ENCODE data around the gene XYLT1. TPM values are rescaled to one million over a fixed set of nuclear protein-coding genes. Genes with fewer than 3 reads are reported as not detected.

Gene XYLT1
- polyA plus RNA-seq, 1 of the 3 experiments (the other 2 are of a cell fraction), result 17.6 TPM

GRCh38 chr16:17403156-17403809 lies 67.5 kb downstream of the XYLT1 start (continued):
- no peak for TF ChIP-seq YY1 (IDR thresholded peaks at IDR 0.05; ENCODE audit: low read depth)

DNA sequence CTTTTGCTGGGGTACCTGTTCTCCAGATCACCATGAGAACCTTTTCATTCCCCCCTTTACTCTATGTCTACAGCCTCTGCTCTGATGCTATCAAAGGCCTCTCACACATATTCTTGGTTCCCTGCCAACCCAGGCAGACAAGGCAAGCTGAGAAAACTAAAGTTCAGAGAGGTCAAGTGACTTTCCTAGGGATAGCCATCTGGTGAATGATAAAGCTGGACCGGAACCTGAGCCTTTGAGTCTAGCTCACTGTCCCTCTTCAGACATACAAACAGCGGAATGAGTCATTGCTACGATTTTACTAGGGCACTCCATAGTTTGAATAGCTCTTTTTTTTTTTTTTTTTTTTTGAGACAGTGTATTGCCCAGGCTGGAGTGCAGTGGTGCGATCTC lies 73.3 kb downstream of the XYLT1 start:
- Histone ChIP-seq H3K9ac (no peak overlapping the region), H3F3A (replicated peaks; ENCODE audit: insufficient read depth) (peaks cover 33% of the 10 kb centered on the region), H3K79me2 (ENCODE audit: insufficient read depth) (peaks cover 100% of the 10 kb centered on the region), H3K27ac (ENCODE audit: low read depth in 2 of 2, low read length in 1 of 2) (peak overlapping the region; percentile 56 to 94), H3K4me1 (ENCODE audit: control insufficient read depth in 1 of 2, insufficient read depth in 2 of 2, low read depth in 1 of 2, low read length in 1 of 2) (peaks cover 4 to 57% of the 10 kb centered on the region in 2 experiments; a peak in 3 of 4 replicates), H2AFZ (ENCODE audit: low read depth) (no peak overlapping the region), H3K4me3 (ENCODE audit: low read depth in 2 of 2, low read length in 1 of 2) (no peak overlapping the region), H3K36me3 (replicated peaks in 1 of 2; ENCODE audit: control insufficient read depth in 1 of 2, insufficient read depth in 2 of 2, low read length in 1 of 2) (peaks cover 0 to 38% of the 10 kb centered on the region in 2 experiments), H3K4me2 (peak overlapping the region; percentile 20; the same call in 1 of the 2 replicates), H3K9me3 (no peaks in the 10 kb centered on the region), H4K20me1 (ENCODE audit: insufficient read depth) (peaks cover 99% of the 10 kb centered on the region), H3K9me2 (no peaks in the 10 kb centered on the region), H3K27me3 (ENCODE audit: insufficient read depth) (no peaks in the 10 kb centered on the region)
- DNase-seq, result peak; percentile 59
- WGBS (ENCODE audit: low lambda C conversion rate), result 10% methylated on average over 4 of the region's 4 CpGs
- ChIA-PET CTCF (interaction anchor here (0.7 to 2.5 kb wide), 3 partner anchors 54 to 80 kb away, joined by 3 to 9 read pairs (median 3); no protein-coding TSS in a partner anchor), POLR2A (interaction anchor here (0.9 kb wide), 1 partner anchor 9 kb away, joined by 3 read pairs; no protein-coding TSS in a partner anchor)
- TF ChIP-seq TAF1 (IDR thresholded peaks at IDR 0.05; ENCODE audit: borderline replicate concordance, low read depth, low read length) (no peak), NFIC (IDR thresholded peaks at IDR 0.05; ENCODE audit: borderline replicate concordance) (peak; percentile 74), EP300 (IDR thresholded peaks at IDR 0.05; ENCODE audit: borderline replicate concordance in 1 of 2, low read depth in 1 of 2, low read length in 1 of 2) (no peak; a peak in 1 of 4 replicates), RXRA (IDR thresholded peaks at IDR 0.05; ENCODE audit: borderline replicate concordance, low read depth) (peak; percentile 75; the same call in 1 of the 2 replicates), TEAD4 (IDR thresholded peaks at IDR 0.05; ENCODE audit: borderline replicate concordance, insufficient read depth) (no peak), POLR2AphosphoS5 (IDR thresholded peaks at IDR 0.05; ENCODE audit: low read depth, low read length) (peak; percentile 40; the same call in 1 of the 2 replicates), ELF1 (IDR thresholded peaks at IDR 0.05) (no peak), FOSL2 (IDR thresholded peaks at IDR 0.05; ENCODE audit: borderline replicate concordance, low read depth) (peak; percentile 81), YY1 (IDR thresholded peaks at IDR 0.05; ENCODE audit: low read depth) (no peak), RFX5 (IDR thresholded peaks at IDR 0.05; ENCODE audit: low read length) (no peak), MXI1 (IDR thresholded peaks at IDR 0.05; ENCODE audit: low read depth, low read length) (no peak), TCF12 (IDR thresholded peaks at IDR 0.05) (peak; percentile 82), SMC3 (IDR thresholded peaks at IDR 0.05; ENCODE audit: low read depth, low read length) (no peak), GABPA (IDR thresholded peaks at IDR 0.05; ENCODE audit: low read depth) (no peak), FOXM1 (IDR thresholded peaks at IDR 0.05; ENCODE audit: low read depth) (no peak), ZBTB33 (IDR thresholded peaks at IDR 0.05; ENCODE audit: borderline replicate concordance, low read depth) (no peak), CHD2 (IDR thresholded peaks at IDR 0.05; ENCODE audit: low read length, partially characterized antibody) (no peak), NRF1 (IDR thresholded peaks at IDR 0.05; ENCODE audit: low read depth, low read length) (no peak), RCOR1 (IDR thresholded peaks at IDR 0.05; ENCODE audit: low read length) (peak; percentile 63; the same call in 1 of the 2 replicates), EZH2phosphoT487 (IDR thresholded peaks at IDR 0.05; ENCODE audit: borderline replicate concordance, low read depth) (no peak)
- TF ChIP-seq, protein P1, sequence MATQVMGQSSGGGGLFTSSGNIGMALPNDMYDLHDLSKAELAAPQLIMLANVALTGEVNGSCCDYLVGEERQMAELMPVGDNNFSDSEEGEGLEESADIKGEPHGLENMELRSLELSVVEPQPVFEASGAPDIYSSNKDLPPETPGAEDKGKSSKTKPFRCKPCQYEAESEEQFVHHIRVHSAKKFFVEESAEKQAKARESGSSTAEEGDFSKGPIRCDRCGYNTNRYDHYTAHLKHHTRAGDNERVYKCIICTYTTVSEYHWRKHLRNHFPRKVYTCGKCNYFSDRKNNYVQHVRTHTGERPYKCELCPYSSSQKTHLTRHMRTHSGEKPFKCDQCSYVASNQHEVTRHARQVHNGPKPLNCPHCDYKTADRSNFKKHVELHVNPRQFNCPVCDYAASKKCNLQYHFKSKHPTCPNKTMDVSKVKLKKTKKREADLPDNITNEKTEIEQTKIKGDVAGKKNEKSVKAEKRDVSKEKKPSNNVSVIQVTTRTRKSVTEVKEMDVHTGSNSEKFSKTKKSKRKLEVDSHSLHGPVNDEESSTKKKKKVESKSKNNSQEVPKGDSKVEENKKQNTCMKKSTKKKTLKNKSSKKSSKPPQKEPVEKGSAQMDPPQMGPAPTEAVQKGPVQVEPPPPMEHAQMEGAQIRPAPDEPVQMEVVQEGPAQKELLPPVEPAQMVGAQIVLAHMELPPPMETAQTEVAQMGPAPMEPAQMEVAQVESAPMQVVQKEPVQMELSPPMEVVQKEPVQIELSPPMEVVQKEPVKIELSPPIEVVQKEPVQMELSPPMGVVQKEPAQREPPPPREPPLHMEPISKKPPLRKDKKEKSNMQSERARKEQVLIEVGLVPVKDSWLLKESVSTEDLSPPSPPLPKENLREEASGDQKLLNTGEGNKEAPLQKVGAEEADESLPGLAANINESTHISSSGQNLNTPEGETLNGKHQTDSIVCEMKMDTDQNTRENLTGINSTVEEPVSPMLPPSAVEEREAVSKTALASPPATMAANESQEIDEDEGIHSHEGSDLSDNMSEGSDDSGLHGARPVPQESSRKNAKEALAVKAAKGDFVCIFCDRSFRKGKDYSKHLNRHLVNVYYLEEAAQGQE (IDR thresholded peaks at IDR 0.05; ENCODE audit: low read depth, low read length), result no peak
- TF ChIP-seq, protein P2, sequence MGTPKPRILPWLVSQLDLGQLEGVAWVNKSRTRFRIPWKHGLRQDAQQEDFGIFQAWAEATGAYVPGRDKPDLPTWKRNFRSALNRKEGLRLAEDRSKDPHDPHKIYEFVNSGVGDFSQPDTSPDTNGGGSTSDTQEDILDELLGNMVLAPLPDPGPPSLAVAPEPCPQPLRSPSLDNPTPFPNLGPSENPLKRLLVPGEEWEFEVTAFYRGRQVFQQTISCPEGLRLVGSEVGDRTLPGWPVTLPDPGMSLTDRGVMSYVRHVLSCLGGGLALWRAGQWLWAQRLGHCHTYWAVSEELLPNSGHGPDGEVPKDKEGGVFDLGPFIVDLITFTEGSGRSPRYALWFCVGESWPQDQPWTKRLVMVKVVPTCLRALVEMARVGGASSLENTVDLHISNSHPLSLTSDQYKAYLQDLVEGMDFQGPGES (IDR thresholded peaks at IDR 0.05; ENCODE audit: low read depth, low read length), result no peak
- TF ChIP-seq, protein P3, sequence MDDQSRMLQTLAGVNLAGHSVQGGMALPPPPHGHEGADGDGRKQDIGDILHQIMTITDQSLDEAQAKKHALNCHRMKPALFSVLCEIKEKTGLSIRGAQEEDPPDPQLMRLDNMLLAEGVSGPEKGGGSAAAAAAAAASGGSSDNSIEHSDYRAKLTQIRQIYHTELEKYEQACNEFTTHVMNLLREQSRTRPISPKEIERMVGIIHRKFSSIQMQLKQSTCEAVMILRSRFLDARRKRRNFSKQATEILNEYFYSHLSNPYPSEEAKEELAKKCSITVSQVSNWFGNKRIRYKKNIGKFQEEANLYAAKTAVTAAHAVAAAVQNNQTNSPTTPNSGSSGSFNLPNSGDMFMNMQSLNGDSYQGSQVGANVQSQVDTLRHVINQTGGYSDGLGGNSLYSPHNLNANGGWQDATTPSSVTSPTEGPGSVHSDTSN (IDR thresholded peaks at IDR 0.05), result peak; percentile 30; the same call in 1 of the 2 replicates
- TF ChIP-seq, protein P4, sequence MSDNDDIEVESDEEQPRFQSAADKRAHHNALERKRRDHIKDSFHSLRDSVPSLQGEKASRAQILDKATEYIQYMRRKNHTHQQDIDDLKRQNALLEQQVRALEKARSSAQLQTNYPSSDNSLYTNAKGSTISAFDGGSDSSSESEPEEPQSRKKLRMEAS (IDR thresholded peaks at IDR 0.05; ENCODE audit: low read depth), result no peak; the same call in 1 of the 2 replicates

Measured in SK-N-SH (cell line).